RPMI8226 (cell line): ENCODE results near the gene PAM.
"Not testable (repeated sequence)": the region's sequence is repeated elsewhere in the genome, so short reads cannot be mapped to it uniquely, and the experiment has no call there.

ENCODE experiments used
- DNase-seq: peaks from one replicate; pipeline ENCODE4 v3.0.0-alpha.2; 2015

Gene PAM

GRCh38 chr5:102905056-102905455, 150.0 kb downstream of the PAM start:
- DNase-seq = no peak

GRCh38 chr5:102907099-102907498, 152.0 kb downstream of the PAM start:
- not testable (repeated sequence) for DNase-seq

DNA sequence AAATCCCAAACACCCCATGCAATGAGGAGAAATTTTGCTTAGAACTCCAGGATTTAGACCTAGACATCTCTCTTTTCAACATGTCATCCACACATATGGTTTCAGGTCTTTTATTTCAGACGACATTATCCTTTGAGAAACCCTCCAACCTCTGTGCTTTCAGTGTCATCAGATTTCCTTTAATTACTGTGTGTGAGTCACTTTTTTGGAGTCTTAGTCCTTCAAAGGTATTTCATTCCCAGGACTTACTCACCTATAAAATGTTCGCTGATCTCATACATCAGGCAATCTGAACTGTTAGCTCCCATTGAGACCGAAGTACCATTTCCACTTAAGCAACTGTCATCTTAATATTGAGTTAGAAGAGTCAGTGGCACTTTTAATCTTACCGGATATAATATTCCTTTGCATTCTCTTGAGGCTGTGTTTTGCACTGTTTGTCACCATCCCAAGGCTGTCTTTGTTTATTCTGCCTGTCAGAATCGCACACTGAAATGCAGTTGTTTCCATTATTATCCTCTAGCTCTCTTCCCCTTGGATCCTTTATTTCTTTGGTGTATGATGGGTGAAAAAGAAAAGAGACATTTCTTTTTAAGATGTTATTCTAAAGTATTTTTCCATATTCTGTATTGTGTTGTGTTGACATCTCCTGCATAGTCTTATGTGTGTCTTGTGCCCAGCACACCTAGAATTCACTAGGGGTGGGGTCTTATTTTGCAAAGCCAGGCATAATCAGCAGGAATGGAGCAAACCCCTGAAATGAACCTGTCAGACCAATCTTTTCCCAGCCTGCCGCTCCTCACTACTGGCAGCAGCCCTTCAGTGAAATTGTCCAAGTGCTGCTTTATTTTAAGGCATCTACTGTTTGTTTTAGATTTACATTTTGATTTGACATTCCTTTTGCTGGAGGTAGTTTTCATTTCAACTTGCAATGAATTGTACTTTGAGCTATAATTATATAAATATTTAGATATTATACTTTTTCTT, 155.4 kb downstream of the PAM start:
- no peak for DNase-seq

DNA sequence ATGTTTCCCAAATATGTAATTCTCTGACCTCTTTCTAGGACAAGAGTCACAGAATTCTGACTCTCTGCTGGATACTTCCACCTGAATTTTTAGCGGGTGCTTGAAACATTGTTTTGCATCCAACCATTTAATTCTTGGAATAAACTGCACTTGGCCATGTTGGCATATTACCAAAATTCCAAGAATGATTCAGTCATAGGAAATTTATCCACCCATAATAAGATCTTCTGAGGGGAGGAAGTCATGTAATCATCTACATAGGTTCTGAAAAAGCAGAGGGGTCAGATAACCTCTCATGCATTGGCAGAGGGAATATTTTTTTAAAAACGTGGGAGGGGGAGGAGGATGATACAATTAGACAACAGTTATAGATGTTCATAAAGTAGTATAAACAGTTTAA, 156.9 kb downstream of the PAM start:
- no peak for DNase-seq

GRCh38 chr5:102916109-102916508, 161.0 kb downstream of the PAM start:
- no peak for DNase-seq

- no peak for DNase-seq
Measured at GRCh38 chr5:102918986-102919610, 164.0 kb downstream of the PAM start.

DNA sequence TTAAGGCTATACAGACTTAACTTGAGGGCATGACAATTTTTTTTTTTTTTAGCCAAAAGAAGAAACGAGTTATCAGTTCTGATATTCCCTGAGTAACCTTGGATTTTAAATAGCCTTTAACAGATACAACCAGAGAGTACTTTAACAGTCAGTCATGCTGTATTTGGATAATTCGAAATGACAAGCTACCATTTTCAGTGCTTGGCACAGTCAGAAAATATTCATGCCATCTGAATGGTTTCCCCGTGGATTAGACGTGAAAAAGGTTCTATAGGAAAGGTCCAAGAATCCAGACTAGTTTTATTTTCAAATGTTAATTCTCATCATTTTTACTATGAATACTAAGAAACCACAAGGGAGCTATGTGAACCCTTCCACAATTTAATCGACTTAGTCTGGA, 165.7 kb downstream of the PAM start:
- no peak for DNase-seq

GRCh38 chr5:102921341-102922044, 166.4 kb downstream of the PAM start:
- DNase-seq = no peak

DNA sequence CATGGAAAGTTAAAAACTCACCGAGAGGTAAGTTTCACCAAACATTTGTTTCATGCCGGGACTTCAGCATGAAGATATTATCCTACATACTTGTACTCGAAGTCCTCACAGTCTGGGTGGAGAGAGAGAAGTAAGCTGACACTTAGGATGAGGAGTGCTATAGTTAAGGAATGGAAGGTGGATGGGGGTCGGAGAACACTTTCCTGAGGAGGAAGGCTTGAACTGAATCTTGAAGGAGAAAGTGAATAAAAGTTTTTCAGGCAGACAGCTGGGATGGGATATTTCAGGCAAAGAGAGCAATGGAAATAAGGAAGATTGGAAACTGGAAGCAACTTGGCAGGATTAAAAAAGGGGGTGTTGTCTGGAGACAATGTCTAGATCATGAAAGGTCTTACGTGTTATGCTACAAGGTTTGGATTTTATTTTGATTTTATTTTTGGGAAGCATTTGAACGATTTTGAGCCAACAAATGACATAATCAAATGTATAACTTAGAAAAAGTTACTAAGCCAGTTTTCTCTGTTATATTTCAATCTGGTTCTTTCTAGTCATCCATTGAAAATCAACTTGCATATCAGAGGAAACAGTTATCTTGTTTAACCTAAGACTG, 167.1 kb downstream of the PAM start:
- no peak for DNase-seq

DNA sequence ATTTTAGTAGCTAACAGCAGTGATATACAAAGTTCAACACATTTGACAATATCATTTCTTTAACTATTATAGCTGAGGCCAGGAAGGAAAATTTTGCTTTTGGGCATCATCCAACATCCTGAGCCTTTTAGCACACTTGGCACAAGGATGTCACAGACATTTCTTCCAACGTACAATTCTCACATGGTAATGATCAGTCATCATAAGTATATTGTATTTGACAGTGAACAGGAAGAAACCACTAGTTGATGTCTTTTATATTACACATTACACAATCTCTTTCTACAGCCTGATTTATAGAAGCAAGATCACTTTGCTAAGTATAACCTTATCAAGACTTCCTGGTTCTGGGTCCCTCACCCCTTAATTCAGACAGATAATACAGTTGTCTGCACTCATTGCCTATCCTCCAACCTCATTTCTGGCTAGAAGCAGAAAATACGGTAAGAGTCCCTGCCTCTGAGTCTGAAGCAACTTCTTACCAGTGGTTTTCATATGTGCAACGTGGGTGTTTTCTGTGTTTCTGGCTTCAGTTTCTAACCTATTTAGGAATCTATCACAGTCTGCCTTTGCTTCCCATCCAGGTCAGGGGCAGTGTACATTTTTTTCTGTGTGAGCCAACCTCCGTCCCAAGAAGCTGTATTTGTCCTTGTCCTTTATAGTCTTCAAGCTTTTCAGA, 167.8 kb downstream of the PAM start:
- no peak for DNase-seq

DNA sequence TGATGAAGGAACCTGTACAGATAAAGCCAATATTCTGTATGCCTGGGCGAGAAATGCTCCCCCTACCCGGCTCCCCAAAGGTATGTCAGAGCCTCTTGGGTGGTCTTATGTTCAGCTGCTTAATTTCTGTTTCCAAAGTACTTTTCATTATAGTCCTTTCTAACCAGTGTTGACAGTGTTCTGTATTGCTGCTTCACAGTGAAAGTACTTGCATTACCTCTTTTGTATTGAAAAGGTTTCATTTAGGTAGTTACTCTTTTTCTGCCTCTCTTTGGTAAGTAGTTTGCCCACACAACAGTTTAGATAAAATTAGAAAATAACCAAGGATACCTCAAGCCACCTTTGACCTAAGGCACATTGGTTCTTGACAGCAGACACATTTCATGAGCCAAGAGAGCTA, 169.9 kb downstream of the PAM start:
- DNase-seq = no peak

DNA sequence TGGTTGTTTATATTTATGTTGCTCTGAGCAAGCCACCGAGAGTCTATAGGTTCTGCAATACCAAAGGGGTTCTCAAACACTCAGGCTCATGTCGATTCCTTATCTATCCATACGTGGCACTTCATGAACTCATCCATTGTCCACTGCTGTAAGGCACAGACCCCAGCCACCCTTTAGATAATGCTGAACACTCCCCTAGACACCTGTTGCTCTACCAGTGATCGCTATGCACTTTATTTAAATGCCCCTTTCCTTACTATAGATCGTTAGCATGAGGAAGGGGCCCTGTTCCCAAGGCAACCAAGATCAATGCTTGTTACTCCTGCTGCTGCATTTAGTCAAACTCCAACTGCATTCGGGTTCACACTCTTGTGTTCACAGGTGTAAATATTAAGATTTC, 171.9 kb downstream of the PAM start:
- no peak for DNase-seq

- no peak for DNase-seq
Measured at GRCh38 chr5:102930244-102930643, 175.1 kb downstream of the PAM start.

GRCh38 chr5:102931085-102931725, 176.1 kb downstream of the PAM start:
- no peak for DNase-seq

- DNase-seq = no peak
Measured at GRCh38 chr5:102932781-102933180, 177.7 kb downstream of the PAM start.

GRCh38 chr5:102933316-102933715, 178.2 kb downstream of the PAM start:
- DNase-seq = no peak

- no peak for DNase-seq
Measured at GRCh38 chr5:102933721-102934459, 178.8 kb downstream of the PAM start.

DNA sequence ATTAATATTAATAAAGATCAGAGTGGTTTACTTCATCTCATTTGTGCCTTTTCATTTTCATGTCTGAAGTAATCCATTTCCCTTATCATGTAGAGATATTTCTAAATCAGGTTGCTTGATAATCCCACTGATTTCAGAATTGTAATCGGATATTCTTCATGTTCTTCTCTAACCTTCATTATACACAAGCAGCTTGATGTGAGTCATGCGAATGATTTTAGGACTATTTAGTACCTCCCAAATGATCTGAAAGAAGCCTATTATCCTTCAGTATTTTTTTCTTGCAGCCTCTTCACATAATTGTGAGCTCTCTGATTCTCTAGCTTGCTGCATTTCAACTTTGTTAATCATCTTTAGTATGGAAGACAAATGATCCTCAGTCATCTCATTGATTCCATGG, 182.8 kb downstream of the PAM start:
- no peak for DNase-seq

DNA sequence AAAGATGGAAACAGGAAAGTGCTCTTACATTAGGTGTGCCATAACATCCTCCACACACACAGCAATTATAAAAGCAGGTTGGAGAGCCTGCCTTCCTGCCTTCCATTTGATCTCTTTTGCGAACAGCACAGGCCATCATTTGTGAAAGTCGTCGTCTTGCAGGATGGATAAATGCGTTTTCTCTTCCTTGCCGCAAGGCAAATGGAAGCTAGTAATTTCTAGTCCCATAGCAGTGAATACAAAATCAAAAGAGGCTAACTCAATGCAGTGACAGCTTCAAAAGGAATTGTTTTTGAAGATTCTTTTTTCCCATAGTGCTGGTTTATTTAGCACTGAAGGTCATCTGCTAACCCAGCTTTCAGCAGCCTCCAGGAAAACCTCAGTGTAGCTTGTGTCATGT, 186.0 kb downstream of the PAM start:
- no peak for DNase-seq

GRCh38 chr5:102946414-102946813, 191.3 kb downstream of the PAM start:
- DNase-seq = no peak

GRCh38 chr5:102946971-102947370, 191.9 kb downstream of the PAM start:
- DNase-seq = no peak
